GM18867 (cell line): ENCODE data around the gene TAGLN3.

Experiments used
- ATAC-seq: cut with Tn5 transposase; IDR thresholded peaks from one replicate; pipeline ENCODE4 v1.9.1; 2021; ENCODE audit warnings: mild to moderate bottlenecking, moderate library complexity; ENCODE audit not compliant: unreplicated experiment

TAGLN3 gene

GRCh38 chr3:112043621-112044201 lies 45.0 kb downstream of the TAGLN3 start:
- peak; percentile 96 for ATAC-seq

- ATAC-seq, result no peak
Observed at GRCh38 chr3:112046599-112046998, 47.9 kb downstream of the TAGLN3 start.

GRCh38 chr3:112047264-112047663 lies 48.5 kb downstream of the TAGLN3 start:
- ATAC-seq, result no peak

GRCh38 chr3:112048911-112049310 lies 50.2 kb downstream of the TAGLN3 start:
- no peak for ATAC-seq

- ATAC-seq, result no peak
Observed at GRCh38 chr3:112053229-112053628, 54.5 kb downstream of the TAGLN3 start.

DNA sequence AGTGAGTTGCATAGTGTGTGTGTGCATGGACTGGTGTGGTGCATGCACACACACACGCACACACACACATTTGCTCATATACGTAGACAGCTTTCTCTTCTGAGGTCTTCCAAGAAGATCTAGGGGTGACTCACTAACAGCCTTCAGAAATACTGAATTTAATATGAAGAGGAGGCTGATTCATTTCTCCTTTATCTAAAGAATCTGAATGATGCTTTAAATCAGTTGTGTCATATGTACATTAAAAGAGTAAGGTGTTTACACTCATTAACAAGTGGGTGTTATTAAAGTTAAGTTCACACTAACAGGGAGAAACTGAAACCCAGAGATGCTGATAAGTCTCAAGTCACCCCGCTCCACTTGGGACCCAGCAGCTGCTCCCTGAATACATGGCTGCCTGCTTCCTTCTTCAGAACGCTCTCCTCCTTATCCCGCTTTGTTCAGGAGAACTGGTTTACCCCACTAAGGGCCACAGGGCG lies 57.8 kb downstream of the TAGLN3 start:
- no peak for ATAC-seq

DNA sequence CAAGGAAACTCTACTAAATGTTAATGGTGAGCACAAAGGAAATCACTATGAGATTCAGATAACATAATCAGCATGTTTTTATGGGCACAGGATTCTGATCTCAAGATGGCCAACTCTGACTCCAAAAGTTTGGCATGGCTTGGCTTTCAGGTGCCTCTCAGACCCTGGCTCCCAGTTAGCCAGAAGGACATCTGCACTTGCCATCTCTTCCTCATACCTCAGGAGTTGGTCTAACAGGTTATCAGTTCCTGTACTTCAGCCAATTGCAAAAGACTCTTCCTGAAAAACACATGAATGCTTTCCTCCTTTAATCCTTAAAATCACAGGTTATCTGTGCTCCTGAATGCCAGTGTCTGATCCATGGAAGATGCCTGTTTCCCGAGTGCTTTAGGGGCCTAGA lies 60.8 kb downstream of the TAGLN3 start:
- no peak for ATAC-seq

- ATAC-seq, result no peak
Observed at GRCh38 chr3:112061152-112061551, 62.4 kb downstream of the TAGLN3 start.
